ENCODE measurements around the gene POM121C. TPM values are rescaled to one million over a fixed set of nuclear protein-coding genes. Genes with fewer than 3 reads are reported as not detected.
"Not testable (repeated sequence)": the region's sequence is repeated elsewhere in the genome, so short reads cannot be mapped to it uniquely, and the experiment has no call there.

The POM121C gene
- polyA plus RNA-seq, 1 experiment, result 7.4 TPM

DNA sequence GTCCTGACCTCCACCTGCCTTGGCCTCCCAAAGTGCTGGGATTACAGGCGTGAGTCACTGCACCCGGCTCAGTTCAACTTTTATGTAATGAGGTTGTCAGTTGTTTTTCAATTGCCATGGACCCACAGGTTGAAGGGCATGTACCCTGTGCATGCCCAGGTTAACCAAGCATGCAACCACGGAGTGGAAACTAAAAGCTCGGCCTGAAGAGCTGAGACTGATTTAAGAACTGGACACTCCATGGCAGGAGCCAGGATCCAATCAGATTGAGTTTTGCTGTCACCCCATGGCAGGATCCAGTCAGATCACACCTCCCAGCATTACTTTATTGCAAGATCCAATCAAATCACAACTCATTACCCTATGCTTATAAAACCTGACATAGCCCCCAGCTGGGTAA, 22.9 kb upstream of the POM121C start:
- CTCF ChIA-PET, result interaction anchor here (0.6 kb wide), 1 partner anchor 254 kb away, joined by 3 read pairs; no protein-coding TSS in a partner anchor
- H3K27me3 ChIP-seq (ENCODE audit: control insufficient read depth, insufficient read depth, low read length); DNase-seq (ENCODE audit: low read depth, low spot score): not testable (repeated sequence)

GRCh38 chr7:75492020-75492419, 5.9 kb upstream of the POM121C start, which contains the start of gene SPDYE5:
TSS of gene SPDYE5 (plus strand) at chr7:75492320. CDS start at chr7:75494048, 1,728 bp downstream.
- H3K27ac ChIP-seq (ENCODE audit: low read depth, low read length); H3K9me3 ChIP-seq (ENCODE audit: control insufficient read depth, insufficient read depth, low read length); H3K27me3 ChIP-seq (ENCODE audit: control insufficient read depth, insufficient read depth, low read length); H3K4me3 ChIP-seq (ENCODE audit: low read depth, low read length); DNase-seq (ENCODE audit: low read depth, low spot score); CTCF ChIA-PET; POLR2A ChIA-PET: not testable (repeated sequence)

More for the DNA sequence above, 22.9 kb upstream of the POM121C start:
- H3K4me3 ChIP-seq (ENCODE audit: low read depth, low read length); H3K27ac ChIP-seq (ENCODE audit: low read depth, low read length); H3K9me3 ChIP-seq (ENCODE audit: control insufficient read depth, insufficient read depth, low read length); POLR2A ChIA-PET: not testable (repeated sequence)

- H3K4me3 ChIP-seq (ENCODE audit: low read depth, low read length), result peak overlapping the region; percentile 71
- DNase-seq (ENCODE audit: low read depth, low spot score); CTCF ChIA-PET; H3K27ac ChIP-seq (ENCODE audit: low read depth, low read length); POLR2A ChIA-PET; H3K9me3 ChIP-seq (ENCODE audit: control insufficient read depth, insufficient read depth, low read length); H3K27me3 ChIP-seq (ENCODE audit: control insufficient read depth, insufficient read depth, low read length): not testable (repeated sequence)
Measured at GRCh38 chr7:75485355-75485978, 632 bp downstream of the POM121C start.

DNA sequence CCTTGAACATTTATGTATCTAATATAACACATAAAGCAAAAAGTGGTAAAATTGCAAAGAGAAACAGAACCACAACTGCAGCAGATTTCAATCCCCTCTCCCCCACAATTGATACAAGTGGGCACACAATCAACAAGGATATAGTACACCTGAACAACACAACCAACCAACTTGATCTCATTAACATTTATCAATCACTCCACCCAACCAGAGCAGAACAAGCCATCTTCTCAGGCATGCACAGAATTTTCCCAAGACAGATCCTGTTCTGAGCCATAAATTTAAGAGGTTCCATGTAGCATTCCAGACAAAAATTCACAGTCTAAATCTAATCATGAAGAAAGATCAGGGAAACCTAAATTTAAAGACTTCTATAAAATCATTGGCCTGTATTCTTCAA, 5.8 kb downstream of the POM121C start:
- H3K27ac ChIP-seq (ENCODE audit: low read depth, low read length); H3K27me3 ChIP-seq (ENCODE audit: control insufficient read depth, insufficient read depth, low read length); H3K9me3 ChIP-seq (ENCODE audit: control insufficient read depth, insufficient read depth, low read length); H3K4me3 ChIP-seq (ENCODE audit: low read depth, low read length); DNase-seq (ENCODE audit: low read depth, low spot score); POLR2A ChIA-PET; CTCF ChIA-PET: not testable (repeated sequence)

GRCh38 chr7:75477457-75477856, 8.6 kb downstream of the POM121C start:
- DNase-seq (ENCODE audit: low read depth, low spot score); H3K27me3 ChIP-seq (ENCODE audit: control insufficient read depth, insufficient read depth, low read length); POLR2A ChIA-PET; H3K27ac ChIP-seq (ENCODE audit: low read depth, low read length); H3K9me3 ChIP-seq (ENCODE audit: control insufficient read depth, insufficient read depth, low read length); CTCF ChIA-PET; H3K4me3 ChIP-seq (ENCODE audit: low read depth, low read length): not testable (repeated sequence)

DNA sequence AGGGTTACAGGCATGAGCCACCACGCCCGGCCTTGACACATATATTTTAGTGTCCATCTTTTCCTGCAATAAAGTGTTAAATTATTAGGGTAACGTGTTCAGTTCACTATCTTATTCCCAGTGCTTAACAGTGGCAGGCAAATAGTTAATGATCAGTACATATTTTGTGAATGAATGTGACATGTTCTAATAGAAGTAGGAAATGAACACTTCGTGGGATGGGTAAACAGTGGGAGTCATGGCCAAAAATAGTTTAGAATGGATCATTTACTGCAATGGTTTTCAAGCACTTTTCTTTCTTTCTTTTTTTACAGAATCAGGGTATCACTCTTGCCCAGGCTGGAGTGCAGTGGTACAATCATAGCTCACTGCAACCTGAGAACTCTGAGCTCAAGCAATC, 15.9 kb downstream of the POM121C start:
- H3K27ac ChIP-seq (ENCODE audit: low read depth, low read length); POLR2A ChIA-PET; H3K9me3 ChIP-seq (ENCODE audit: control insufficient read depth, insufficient read depth, low read length); DNase-seq (ENCODE audit: low read depth, low spot score); H3K27me3 ChIP-seq (ENCODE audit: control insufficient read depth, insufficient read depth, low read length); CTCF ChIA-PET; H3K4me3 ChIP-seq (ENCODE audit: low read depth, low read length): not testable (repeated sequence)

DNA sequence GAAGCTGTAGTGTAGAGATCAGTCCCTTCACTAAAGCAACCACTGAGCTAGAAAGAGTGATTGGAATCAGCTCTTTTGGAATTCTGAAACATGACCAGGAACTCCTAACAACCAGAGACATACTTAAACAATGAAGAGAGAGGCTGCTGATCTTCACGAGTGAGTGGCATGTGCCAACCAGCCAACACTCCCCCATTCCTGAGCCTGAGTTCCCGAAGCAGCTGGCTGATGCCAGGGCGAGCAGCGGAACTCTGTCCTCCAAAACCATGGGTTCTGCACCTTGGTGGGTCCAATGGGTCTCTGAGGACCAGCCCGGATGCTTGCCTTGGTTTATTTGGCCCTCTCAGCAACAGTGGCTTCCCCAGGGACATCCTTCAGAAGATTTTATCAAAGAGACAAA, 25.6 kb downstream of the POM121C start:
- H3K27me3 ChIP-seq (ENCODE audit: control insufficient read depth, insufficient read depth, low read length); H3K4me3 ChIP-seq (ENCODE audit: low read depth, low read length); POLR2A ChIA-PET; H3K9me3 ChIP-seq (ENCODE audit: control insufficient read depth, insufficient read depth, low read length); CTCF ChIA-PET; DNase-seq (ENCODE audit: low read depth, low spot score); H3K27ac ChIP-seq (ENCODE audit: low read depth, low read length): not testable (repeated sequence)

GRCh38 chr7:75458034-75458433, 28.1 kb downstream of the POM121C start:
- POLR2A ChIA-PET; DNase-seq (ENCODE audit: low read depth, low spot score); CTCF ChIA-PET: not testable (repeated sequence)

DNA sequence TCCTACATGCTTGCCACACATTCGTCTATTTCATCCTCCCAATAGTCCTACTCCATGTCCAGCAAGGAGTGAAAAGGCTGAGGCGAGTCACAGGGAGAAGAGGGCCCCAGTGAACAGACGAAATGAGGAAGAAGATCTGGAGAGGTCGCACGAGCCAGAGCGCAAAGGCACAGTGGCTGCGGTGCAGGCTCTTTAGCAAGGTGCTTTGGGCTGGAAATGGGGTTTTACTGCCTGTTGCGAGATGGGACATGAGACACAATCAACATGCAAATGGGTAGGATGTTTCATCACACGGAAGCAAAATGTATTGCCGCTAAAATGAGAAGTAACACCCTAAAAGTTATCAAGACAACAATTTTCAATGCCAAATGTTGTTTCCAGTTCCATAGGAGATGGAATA, 29.7 kb downstream of the POM121C start:
- H3K27me3 ChIP-seq (ENCODE audit: control insufficient read depth, insufficient read depth, low read length); POLR2A ChIA-PET; CTCF ChIA-PET; H3K27ac ChIP-seq (ENCODE audit: low read depth, low read length); H3K4me3 ChIP-seq (ENCODE audit: low read depth, low read length); DNase-seq (ENCODE audit: low read depth, low spot score); H3K9me3 ChIP-seq (ENCODE audit: control insufficient read depth, insufficient read depth, low read length): not testable (repeated sequence)

More at GRCh38 chr7:75458034-75458433, 28.1 kb downstream of the POM121C start:
- H3K4me3 ChIP-seq (ENCODE audit: low read depth, low read length); H3K27me3 ChIP-seq (ENCODE audit: control insufficient read depth, insufficient read depth, low read length); H3K9me3 ChIP-seq (ENCODE audit: control insufficient read depth, insufficient read depth, low read length); H3K27ac ChIP-seq (ENCODE audit: low read depth, low read length): not testable (repeated sequence)
